ENCODE data around the gene MFSD6L. TPM values are rescaled to one million over a fixed set of nuclear protein-coding genes. Genes with fewer than 3 reads are reported as not detected.

MFSD6L gene
- polyA plus RNA-seq, 1 donor from 2014 or later, result not detected

GRCh38 chr17:8831234-8831849, 32.2 kb upstream of the MFSD6L start:
- Mint-ChIP-seq H3K27ac (no peak overlapping the region), H3K27me3 (no peaks in the 10 kb centered on the region), H3K4me1 (peaks cover 0 to 2% (median 0%) of the 10 kb centered on the region in 3 donors), H3K9me3 (no peaks in the 10 kb centered on the region), H3K36me3 (peaks cover 4% of the 10 kb centered on the region), H3K4me3 (peak overlapping the region in 1 of 4 donors; percentile 36)

- no peak overlapping the region for H3K27ac Mint-ChIP-seq
- H3K27me3 Mint-ChIP-seq, result no peaks in the 10 kb centered on the region
- no peak overlapping the region for H3K4me3 Mint-ChIP-seq
- H3K36me3 Mint-ChIP-seq, result peaks cover 7% of the 10 kb centered on the region
- H3K9me3 Mint-ChIP-seq, result no peaks in the 10 kb centered on the region
- H3K4me1 Mint-ChIP-seq, result peaks cover 0 to 2% (median 0%) of the 10 kb centered on the region in 3 donors
Measured at GRCh38 chr17:8830141-8830540, 31.0 kb upstream of the MFSD6L start.

GRCh38 chr17:8829036-8829941, 30.1 kb upstream of the MFSD6L start:
- Mint-ChIP-seq H3K36me3 (peaks cover 5% of the 10 kb centered on the region), H3K4me1 (peaks cover 0 to 2% (median 0%) of the 10 kb centered on the region in 3 donors), H3K27ac (no peak overlapping the region), H3K9me3 (no peaks in the 10 kb centered on the region), H3K4me3 (no peak overlapping the region), H3K27me3 (no peaks in the 10 kb centered on the region)

- H3K27me3 Mint-ChIP-seq, result no peaks in the 10 kb centered on the region
- H3K9me3 Mint-ChIP-seq, result no peaks in the 10 kb centered on the region
- H3K4me1 Mint-ChIP-seq, result no peaks in the 10 kb centered on the region
- H3K27ac Mint-ChIP-seq, result no peak overlapping the region
- no peak overlapping the region for H3K4me3 Mint-ChIP-seq
- peaks cover 2% of the 10 kb centered on the region for H3K36me3 Mint-ChIP-seq
Measured at GRCh38 chr17:8828517-8828875, 29.3 kb upstream of the MFSD6L start.

DNA sequence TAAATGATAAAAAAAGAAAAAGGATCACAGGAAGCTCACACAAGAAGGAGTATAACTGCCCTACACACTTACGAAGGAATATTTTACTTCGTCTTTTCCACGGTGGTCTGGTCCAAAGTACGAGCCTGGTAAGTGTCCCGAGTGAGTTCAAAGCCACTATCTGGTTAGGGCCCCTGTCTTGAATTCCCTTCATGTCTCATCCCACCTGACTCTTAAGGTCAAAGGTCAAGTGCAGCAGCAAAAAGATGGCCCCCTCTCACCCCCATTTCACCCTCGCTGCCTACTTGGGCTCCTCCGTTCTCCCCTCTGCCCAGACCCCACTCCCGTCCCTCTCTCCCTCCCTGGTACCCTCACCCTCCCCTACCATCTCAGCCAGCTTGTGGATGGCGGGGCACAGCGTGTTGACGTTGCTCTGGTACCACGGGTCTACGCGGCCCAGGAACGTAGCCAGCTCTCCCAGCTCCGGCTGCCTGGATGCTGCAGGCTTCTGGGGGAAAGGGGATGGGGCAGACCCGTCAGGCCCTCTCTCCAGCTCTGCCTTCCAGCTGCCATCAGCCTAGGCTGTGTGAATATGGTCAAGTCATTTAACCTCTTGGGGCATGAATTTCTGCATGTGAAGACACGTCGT, 27.8 kb upstream of the MFSD6L start:
- H3K9me3 Mint-ChIP-seq, result no peaks in the 10 kb centered on the region
- no peak overlapping the region for H3K4me3 Mint-ChIP-seq
- H3K27ac Mint-ChIP-seq, result peak overlapping the region in 1 of 3 donors; percentile 78
- no peaks in the 10 kb centered on the region for H3K4me1 Mint-ChIP-seq
- no peaks in the 10 kb centered on the region for H3K27me3 Mint-ChIP-seq
- H3K36me3 Mint-ChIP-seq, result peaks cover 2% of the 10 kb centered on the region

DNA sequence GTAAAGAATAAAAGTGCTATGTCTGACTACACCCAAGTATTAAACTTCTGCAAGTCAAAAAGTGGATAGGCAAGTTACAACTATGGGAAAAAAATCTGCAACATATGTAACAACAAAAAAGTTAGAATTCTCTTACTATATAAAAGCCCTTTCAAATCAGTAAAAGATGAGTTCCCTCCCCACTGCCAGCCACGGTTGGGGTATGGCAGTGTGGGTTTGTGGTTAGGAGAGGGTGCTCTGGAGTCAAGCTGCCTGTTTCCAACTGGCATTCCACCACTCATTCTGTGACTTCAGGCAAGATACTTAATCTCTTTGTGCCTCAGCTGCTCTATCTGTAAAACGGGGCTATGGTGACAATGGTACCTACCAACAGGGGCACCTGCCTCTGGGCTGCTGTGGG, 26.6 kb upstream of the MFSD6L start:
- Mint-ChIP-seq H3K27me3 (no peaks in the 10 kb centered on the region), H3K4me1 (no peaks in the 10 kb centered on the region), H3K36me3 (peaks cover 2% of the 10 kb centered on the region), H3K27ac (no peak overlapping the region), H3K9me3 (no peaks in the 10 kb centered on the region), H3K4me3 (no peak overlapping the region)

DNA sequence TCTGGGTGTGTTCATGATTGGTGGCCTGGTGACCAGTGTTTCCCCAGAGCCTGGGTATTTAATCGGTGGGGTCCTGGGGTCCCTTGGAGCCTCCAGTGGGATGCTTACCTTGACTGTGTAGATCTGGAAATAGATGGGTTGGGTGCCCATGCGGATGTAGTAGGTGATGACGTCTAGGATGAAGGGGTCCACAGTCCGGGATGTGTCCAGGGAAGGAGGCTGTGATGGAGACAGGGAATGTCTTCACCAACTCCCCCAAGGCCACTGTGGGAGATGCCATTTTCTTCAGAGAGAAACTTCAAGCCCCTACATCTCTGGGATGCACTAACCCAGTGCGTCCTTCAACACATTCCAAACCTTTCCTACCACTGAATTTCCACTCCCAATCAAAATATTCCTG, 24.1 kb upstream of the MFSD6L start:
- Mint-ChIP-seq H3K27me3 (no peaks in the 10 kb centered on the region), H3K4me3 (no peak overlapping the region), H3K9me3 (peaks cover 0 to 1% (median 0%) of the 10 kb centered on the region in 3 donors), H3K4me1 (no peaks in the 10 kb centered on the region), H3K36me3 (peaks cover 2% of the 10 kb centered on the region), H3K27ac (no peak overlapping the region)

DNA sequence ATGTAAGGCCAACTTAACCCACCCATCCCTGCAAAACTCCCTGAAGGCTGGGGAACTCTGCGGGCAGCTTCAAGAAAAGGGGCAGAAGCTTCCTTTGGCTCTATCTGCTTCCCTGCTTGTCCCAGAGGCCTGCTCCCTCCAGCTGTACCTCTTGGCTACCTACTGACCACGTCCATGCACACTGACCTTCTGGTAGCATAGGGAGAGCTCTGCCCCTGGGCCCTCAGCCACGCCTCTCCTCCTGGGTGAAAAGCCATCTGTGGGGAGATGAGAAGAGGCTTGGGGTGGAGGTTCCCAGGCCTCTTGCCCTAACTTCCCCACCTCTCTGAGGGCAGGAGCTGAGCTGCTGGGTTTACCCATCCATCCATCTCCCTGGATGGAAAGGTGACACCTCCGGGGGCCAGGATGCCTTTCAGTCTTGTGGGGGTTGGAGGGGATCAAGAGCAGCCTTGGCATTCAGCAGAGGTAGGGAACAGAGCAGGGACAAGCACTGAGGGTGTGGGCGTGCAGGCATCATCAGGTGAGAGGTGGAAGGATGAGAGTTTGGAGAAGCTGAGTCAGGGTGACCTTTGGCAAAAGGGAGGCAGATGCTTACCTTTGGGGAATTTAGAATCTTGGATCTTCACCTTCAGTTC, 23.4 kb upstream of the MFSD6L start:
- peaks cover 2% of the 10 kb centered on the region for H3K36me3 Mint-ChIP-seq
- H3K27me3 Mint-ChIP-seq, result no peaks in the 10 kb centered on the region
- peaks cover 0 to 1% (median 0%) of the 10 kb centered on the region in 3 donors for H3K9me3 Mint-ChIP-seq
- H3K27ac Mint-ChIP-seq, result no peak overlapping the region
- H3K4me1 Mint-ChIP-seq, result no peaks in the 10 kb centered on the region
- peak overlapping the region in 1 of 4 donors; percentile 55 for H3K4me3 Mint-ChIP-seq

GRCh38 chr17:8821446-8822105, 22.4 kb upstream of the MFSD6L start:
- no peaks in the 10 kb centered on the region for H3K4me1 Mint-ChIP-seq
- no peaks in the 10 kb centered on the region for H3K27me3 Mint-ChIP-seq
- H3K4me3 Mint-ChIP-seq, result no peak overlapping the region
- peaks cover 2% of the 10 kb centered on the region for H3K36me3 Mint-ChIP-seq
- peaks cover 0 to 1% (median 0%) of the 10 kb centered on the region in 3 donors for H3K9me3 Mint-ChIP-seq
- H3K27ac Mint-ChIP-seq, result no peak overlapping the region

- peaks cover 0 to 1% (median 0%) of the 10 kb centered on the region in 3 donors for H3K9me3 Mint-ChIP-seq
- H3K27ac Mint-ChIP-seq, result no peak overlapping the region
- no peaks in the 10 kb centered on the region for H3K4me1 Mint-ChIP-seq
- no peaks in the 10 kb centered on the region for H3K27me3 Mint-ChIP-seq
- H3K36me3 Mint-ChIP-seq, result peaks cover 2% of the 10 kb centered on the region
- H3K4me3 Mint-ChIP-seq, result no peak overlapping the region
Measured at GRCh38 chr17:8820311-8821010, 21.3 kb upstream of the MFSD6L start.

GRCh38 chr17:8818654-8819330, 19.6 kb upstream of the MFSD6L start:
- no peaks in the 10 kb centered on the region for H3K4me1 Mint-ChIP-seq
- no peak overlapping the region for H3K27ac Mint-ChIP-seq
- H3K27me3 Mint-ChIP-seq, result peaks cover 1% of the 10 kb centered on the region
- peaks cover 0 to 4% (median 0%) of the 10 kb centered on the region in 3 donors for H3K9me3 Mint-ChIP-seq
- H3K36me3 Mint-ChIP-seq, result peaks cover 7% of the 10 kb centered on the region
- H3K4me3 Mint-ChIP-seq, result peak overlapping the region in 1 of 4 donors; percentile 56

- no peak overlapping the region for H3K4me3 Mint-ChIP-seq
- H3K27ac Mint-ChIP-seq, result peak overlapping the region in 1 of 3 donors; percentile 3
- no peaks in the 10 kb centered on the region for H3K4me1 Mint-ChIP-seq
- H3K9me3 Mint-ChIP-seq, result peaks cover 1 to 4% (median 3%) of the 10 kb centered on the region in 3 donors
- H3K27me3 Mint-ChIP-seq, result peaks cover 1% of the 10 kb centered on the region
- peaks cover 10% of the 10 kb centered on the region for H3K36me3 Mint-ChIP-seq
Measured at GRCh38 chr17:8818047-8818446, 18.9 kb upstream of the MFSD6L start.

DNA sequence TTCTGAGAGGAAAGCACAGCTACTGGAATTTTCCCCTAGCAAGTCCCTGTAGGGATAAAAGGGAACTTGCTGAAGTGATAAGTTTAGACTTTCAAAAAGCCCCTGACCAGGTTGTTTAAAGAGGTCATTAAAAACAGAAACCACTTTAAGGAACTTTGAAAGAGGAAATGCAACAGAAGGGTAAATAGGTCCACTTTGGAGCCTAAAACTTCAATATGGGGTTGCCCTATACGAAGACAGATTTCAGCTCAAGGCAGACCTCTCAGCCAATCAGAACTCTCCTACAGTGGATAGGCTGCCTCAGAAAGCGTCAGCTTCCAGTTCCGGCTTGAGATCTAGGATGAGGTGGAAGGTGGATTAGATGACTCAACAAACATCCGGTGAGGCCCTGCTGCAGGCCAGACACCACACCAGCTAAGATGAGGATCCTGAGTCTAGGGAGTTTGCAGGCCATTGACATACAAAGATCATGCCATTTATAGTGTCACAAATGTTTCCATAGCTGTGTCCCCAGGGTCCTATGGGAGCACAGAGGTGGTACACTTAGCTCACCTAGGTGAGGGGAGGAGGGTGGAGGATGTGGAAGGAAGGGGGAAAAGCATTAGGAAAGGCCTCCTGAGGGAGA, 7.9 kb upstream of the MFSD6L start:
- peaks cover 12% of the 10 kb centered on the region for H3K36me3 Mint-ChIP-seq
- H3K4me1 Mint-ChIP-seq, result peaks cover 26 to 34% (median 33%) of the 10 kb centered on the region in 3 donors
- peaks cover 2 to 17% (median 12%) of the 10 kb centered on the region in 3 donors for H3K9me3 Mint-ChIP-seq
- H3K27ac Mint-ChIP-seq, result peak overlapping the region; percentile 97 to 99 (median 98)
- H3K4me3 Mint-ChIP-seq, result peak overlapping the region; percentile 56 to 90 (median 86)
- peaks cover 3% of the 10 kb centered on the region for H3K27me3 Mint-ChIP-seq

All from IgD-negative memory B cell (primary cell).